Loucy (cell line): ENCODE measurements around the gene CHRM3.

Experiments
- CTCF ChIP-seq: fragments of 200-600 bp; sonication (generic); conservative IDR thresholded peaks from 2 replicates; pipeline ENCODE4 v1.5.1; 2014; ENCODE audit warnings: mild to moderate bottlenecking, antibody characterized with exemption, low read length
- EZH2phosphoT487 ChIP-seq: fragments of 200-600 bp; IDR thresholded peaks from 2 replicates; pipeline ENCODE4 v1.6.1; 2018; ENCODE audit warnings: antibody characterized with exemption, mild to moderate bottlenecking, moderate library complexity, borderline replicate concordance

GRCh38 chr1:239429163-239429562 is 42.8 kb downstream of the CHRM3 start:
- TF ChIP-seq CTCF, result no peak
- no peak for TF ChIP-seq EZH2phosphoT487
